Activated CD8-positive, alpha-beta memory T cell treated with anti-CD3 and anti-CD28 coated beads, Interleukin-2, amount 50 U/mL, for 48 hours (primary cell): ENCODE measurements around the gene UMODL1.

Experiments used
- DNase-seq: peaks from one replicate; pipeline ENCODE4 v3.0.0-alpha.2; 2020

Gene UMODL1

GRCh38 chr21:42071146-42071737 lies at the start of gene UMODL1:
UMODL1 (plus strand) TSS chr21:42071317; CDS start chr21:42071317, 0 bp downstream.
- DNase-seq: no peak

DNA sequence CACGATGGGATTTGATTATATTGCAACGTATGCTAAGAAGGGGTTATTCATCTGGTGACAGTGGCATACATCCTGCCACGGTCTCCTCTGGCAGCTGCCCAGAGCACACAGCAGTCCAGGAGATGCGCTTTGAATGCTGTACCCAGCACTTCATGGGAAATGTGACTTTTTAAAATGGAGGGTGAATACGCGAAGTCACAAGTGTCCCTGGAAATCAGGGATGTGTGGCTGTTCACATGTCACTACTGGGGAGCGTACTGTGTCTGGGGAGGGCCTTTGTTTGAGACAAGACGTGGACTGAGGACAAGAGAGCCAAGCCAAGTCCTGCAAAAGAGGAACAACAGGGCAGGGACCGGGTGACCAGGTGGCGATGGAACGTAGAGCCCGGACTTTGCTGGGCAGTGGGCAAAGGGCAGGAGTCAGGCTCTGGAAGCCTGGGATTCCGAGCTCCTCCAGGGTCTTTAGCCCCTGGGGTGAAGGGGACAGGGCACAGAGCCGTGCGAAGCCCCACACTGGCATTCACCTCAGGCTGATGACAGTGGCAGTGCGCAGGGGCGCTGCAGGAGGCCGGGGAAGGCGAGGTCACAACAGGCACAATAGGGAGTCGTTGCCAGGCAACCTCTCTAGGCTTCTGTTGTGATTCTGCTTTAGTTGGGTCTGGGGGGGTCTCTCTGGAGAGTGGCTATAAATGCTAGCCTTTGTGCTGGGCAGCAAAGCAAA lies 49.6 kb upstream of the UMODL1 start:
- DNase-seq: no peak

DNA sequence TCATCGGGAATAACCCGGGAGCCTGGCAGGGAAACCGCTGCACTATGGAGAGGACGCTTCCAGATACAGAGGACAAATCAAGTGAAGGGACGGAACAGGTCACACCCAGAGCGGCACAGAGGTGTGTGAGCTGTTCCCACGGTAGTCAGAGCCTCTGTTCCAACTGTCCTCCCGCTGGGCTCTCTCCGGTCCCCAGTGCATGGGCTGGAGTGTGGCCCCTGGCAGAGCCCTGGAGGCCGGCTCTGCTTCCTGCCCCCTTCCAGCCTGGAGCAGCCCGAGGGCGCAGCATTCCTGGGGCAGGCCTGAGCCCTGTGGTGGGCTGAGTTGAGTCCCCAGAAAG lies 49.1 kb upstream of the UMODL1 start:
- DNase-seq: no peak

- no peak for DNase-seq
Observed at GRCh38 chr21:42022906-42023305, 48.2 kb upstream of the UMODL1 start.

DNA sequence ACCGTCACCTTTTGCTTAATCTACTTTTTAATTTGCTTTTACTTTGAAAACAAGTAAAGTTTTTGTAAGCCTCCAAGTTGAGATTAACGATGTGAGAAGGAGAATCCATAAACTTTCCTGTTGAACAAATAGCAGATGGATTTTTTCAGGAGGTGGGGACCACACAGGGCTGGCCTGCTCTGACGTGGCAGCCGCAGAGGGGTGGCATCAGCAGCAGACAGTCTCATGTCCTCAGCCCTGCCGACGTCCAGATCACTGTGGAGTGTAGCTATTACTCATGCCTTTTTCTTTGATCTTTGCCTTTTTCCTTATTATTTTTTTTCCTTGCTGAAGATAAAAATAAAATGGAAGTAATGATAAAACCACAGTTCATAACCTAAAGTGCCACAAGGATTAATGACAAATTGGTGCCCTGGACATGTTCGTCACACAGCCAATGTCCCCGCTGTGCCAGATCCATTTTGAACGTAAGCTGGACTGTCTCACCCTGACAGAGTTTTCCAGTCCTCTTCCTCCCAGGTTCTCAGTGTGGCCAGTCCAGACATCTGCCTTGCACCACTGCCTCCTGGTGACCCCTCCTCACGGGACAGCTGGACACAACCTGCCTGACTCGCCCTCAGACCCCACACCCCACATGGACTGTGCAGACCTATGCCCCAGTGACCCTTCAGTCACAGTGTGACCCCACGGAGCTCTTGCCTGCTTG lies 45.6 kb upstream of the UMODL1 start:
- no peak for DNase-seq

DNA sequence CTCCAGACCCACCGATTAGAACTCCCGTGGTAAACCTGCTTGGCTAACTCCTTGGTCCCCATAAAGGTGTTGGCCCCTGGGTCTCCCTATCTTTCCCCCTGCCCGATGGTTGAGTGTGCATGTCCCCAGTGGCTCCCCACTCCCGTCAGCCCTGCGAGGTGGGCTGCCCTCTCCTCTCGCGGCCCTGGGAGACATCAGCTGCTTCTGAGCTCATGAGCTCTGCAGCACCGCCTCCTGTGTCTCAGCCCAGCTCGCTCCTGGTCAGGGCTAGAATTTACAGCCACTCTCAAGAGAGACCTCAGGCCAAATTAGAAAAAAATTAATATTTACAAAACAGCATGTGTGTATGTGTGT lies 45.1 kb upstream of the UMODL1 start:
- DNase-seq: no peak

DNA sequence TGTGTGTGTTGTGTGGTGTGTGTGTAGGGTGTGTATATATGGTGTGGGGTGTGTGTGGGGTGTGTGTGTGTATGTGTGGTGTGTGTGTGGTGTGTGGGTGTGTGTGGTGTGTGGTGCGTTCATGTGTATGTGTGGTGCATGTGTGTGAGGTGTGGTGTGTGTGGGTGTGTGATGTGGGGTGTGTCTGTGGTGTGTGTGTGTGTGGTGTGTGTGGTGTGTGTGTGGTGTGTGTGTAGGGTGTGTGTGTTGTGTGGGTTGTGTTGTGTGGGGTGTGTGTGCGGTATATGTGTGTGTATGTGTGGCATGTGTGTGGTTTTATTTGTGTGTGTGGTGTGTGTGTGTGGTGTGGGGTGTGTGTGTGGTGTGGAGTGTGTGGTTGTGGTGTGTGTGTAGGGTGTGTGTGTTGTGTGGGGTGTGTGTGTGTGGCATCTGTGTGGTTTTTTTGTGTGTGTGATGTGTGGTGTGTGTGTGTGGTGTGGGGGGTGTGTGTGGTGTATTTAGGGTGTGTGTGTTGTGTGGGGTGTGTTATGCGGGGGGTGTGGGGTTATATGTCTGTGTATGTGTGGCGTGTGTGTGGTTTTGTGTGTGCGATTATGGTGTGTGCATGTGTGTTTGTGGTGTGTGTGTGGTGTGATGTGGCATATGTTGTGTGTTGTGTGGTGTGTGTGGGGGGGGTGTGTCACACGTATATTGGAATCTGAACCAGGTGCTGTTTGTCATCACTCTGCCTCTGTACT lies 43.9 kb upstream of the UMODL1 start:
- DNase-seq: no peak

DNA sequence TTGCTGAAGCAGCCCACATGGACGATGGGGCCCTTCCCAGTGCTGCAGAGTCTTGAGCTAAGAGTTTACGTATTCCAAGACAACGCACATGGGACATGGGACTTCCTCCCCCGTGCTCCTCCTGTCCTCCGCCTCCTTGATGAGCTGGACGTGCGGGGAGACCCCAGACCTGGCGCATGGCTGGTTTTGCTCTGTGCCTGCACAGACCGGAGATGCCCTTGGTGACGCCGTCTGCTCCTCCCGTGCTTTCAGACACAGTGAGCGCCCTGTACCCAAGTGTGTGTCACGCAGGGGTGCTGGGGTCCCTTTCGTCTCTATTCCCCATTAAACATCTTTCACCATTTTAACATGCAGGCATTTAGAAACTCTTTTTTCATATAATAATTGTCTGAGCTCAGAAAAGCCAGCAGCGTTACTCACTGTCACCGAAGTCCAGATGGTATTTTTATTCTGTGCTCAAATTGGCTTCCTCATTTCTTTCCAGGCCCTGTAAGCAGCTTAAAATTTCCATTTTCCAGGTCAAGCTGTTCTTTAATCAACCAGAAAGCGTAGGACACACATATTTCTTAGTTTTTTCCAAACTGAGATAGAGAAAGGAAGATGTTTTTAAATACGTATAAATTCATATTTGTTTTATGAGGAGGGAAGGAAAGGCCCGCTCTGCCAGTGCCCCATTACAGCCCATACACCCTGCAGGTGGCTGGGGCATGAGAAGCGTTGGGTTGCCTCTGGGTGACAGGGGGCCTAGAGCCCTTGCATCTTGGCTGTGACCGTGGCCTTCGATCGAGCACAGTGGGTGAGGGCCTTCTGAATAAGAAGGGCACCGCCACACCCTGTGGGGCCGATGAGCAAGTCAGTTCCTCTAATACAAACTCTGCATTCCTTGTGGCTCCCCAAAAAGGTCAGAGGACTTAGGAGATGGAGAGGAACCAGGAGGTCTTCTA lies 43.0 kb upstream of the UMODL1 start:
- no peak for DNase-seq

DNA sequence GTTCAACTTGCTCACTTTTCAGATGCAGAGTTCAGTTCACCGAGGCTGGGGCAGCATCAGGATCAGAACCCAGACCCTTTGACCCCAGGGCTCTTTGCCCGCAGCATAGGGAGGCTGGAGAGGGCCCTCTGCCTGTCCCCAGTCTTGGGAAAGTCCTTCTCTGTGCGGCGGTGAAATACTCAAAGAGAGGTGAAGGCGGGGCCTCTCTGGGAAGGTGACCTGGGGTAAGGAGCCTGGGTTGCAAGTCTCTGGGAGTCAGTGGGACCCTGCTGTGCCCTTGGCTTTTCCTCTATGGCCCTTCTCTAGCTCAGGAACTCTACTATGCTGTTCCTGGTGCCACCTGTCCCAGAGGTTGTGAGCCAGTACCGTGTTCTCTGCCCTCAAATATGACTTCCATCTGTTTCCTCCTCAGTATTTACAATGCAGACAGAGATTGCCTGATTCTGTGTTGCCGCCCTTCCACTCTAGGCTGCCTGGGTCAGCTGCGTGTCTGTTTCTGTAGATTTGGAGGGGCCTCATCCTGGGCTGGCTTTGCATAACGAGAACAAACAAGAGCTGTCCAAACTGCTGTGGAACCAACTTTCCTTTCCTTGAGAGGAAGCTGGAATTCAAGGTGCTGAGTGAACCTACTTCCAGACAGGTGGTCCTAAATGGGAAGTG lies 42.2 kb upstream of the UMODL1 start:
- no peak for DNase-seq

GRCh38 chr21:42030311-42030710 lies 40.8 kb upstream of the UMODL1 start:
- no peak for DNase-seq

GRCh38 chr21:42031241-42031640 lies 39.9 kb upstream of the UMODL1 start:
- no peak for DNase-seq

GRCh38 chr21:42031816-42032215 lies 39.3 kb upstream of the UMODL1 start:
- no peak for DNase-seq

- DNase-seq: no peak
Observed at GRCh38 chr21:42032266-42032665, 38.9 kb upstream of the UMODL1 start.

DNA sequence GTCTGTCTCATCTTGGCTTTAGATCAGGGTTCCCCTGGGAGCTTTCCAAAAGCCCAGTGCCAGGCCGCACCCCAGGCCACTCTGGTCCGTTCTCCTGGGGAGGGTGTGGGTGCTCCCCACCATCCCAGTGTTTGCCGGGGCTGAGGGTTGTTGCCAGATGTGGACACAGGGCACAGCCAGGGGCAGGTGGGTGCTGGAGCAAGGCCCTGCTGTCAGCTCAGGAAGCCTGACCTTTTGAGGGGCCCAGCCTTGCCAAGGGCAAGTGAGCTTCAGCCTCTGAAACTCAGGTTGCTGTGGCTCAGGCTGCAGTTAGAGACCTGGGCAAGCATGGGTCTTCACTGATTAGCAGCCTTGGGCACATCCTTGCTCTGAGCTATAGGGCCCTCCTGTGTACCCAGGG lies 38.1 kb upstream of the UMODL1 start:
- no peak for DNase-seq

GRCh38 chr21:42036313-42036712 lies 34.8 kb upstream of the UMODL1 start:
- DNase-seq: no peak

DNA sequence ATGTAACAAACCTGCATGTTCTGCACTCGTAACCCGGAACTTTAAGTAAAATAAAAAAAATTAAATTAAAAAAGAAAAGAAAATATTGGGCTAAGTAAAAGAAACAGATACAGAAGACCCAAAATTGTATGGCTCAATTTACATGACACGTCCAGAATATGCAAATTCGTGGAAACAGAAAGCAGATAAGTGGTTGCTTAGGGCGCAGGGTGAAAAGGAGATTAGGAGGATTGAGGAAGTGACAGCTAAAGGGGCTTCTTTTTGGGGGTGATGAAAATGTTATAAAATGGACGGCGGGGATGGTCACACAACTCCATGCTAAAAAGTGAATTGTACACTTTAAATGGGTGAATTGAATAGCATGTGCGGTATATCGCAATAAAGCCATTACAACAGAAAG lies 33.6 kb upstream of the UMODL1 start:
- DNase-seq: no peak

DNA sequence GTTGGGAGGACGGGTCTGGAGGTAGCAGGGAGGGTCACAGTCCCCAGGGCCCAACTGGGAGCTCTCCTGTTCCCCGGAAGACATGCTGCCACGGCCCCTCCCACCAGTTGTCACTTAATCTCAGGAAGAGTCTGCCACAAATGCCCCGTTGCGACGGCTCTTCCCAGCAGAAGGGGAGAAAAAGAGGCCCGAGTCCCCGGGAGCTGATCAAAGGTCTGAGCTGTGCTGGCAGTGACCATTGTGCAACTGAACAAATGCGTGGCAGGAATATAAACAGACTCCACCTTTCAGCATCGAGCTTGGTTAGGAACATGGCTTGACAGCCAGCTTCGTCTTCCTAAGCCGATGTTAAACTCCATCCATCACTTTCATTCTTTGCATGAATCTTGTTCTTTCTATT lies 33.2 kb upstream of the UMODL1 start:
- DNase-seq: no peak

DNA sequence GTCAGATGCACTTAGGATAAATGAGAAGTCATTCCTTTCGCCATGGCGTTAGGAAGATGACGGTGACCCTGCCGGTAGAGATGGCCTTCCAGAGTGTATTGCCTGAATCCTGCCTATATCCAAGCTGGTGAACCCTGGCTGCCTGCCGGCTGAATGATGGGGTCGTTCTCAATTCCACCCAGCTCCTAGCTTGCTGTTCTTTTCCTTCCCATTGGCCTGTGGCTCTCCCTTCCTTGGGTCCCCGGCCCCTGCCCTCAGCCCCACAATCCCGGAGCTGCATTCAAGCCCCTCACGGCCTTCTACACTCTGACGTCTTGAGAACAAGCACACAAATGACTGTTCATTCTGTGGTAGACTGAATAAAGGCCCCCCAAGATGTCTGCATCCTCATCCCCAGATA lies 32.7 kb upstream of the UMODL1 start:
- DNase-seq: no peak

- DNase-seq: no peak
Observed at GRCh38 chr21:42038826-42039425, 32.2 kb upstream of the UMODL1 start.

GRCh38 chr21:42039470-42039901 lies 31.6 kb upstream of the UMODL1 start:
- DNase-seq: no peak

DNA sequence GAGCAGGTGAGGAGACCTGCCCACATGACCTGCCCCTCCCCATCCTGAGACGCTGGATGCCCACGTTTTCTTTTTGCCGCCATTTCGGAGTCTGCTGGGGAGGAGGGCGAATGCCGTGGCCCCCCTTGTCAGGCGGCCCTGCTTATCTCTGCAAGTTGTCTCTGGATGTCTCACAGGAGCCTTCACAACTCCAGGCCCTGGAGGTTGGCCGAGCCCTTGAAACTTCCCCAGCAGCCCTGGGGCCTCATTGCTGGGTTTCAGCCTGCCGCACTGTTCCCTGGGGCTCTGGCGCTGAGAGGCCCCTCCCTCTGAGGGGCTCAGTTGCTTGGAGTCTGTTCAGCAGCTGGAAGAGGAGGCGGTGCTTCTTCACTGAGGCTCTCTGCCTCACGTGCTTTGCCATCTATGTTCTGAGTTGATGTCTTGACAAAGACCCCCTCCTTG lies 31.2 kb upstream of the UMODL1 start:
- no peak for DNase-seq
